Mucosa of descending colon (tissue), 3 donors: Measurements from ENCODE around the gene THAP11. TPM values are rescaled to one million over a fixed set of nuclear protein-coding genes. Genes with fewer than 3 reads are reported as not detected.

Experiments
- ATAC-seq: fragments of 200-7000 bp; cut with Tn5 transposase; one replicate; pipeline ENCODE4 v1.9.1; 2020; ENCODE audit warnings: mild to moderate bottlenecking, moderate library complexity
- DNase-seq, 3 donors: peaks; one replicate each; pipeline ENCODE4 v3.0.0-alpha.2; 2020
- H3K36me3 ChIP-seq: fragments of 200-600 bp; one replicate; pipeline ENCODE4 v1.8.0; 2021; ENCODE audit warnings: low read depth, mild to moderate bottlenecking
- H3K4me1 ChIP-seq: fragments of 200-600 bp; one replicate; pipeline ENCODE4 v1.8.0; 2021; ENCODE audit warnings: low read depth, mild to moderate bottlenecking
- H3K4me3 ChIP-seq: fragments of 200-600 bp; one replicate; pipeline ENCODE4 v1.8.0; 2021; ENCODE audit warnings: mild to moderate bottlenecking
- H3K9me3 ChIP-seq: fragments of 200-600 bp; one replicate; pipeline ENCODE4 v1.8.0; 2021; ENCODE audit warnings: mild to moderate bottlenecking
- CTCF ChIP-seq: fragments of 200-600 bp; IDR thresholded peaks from one replicate; pipeline ENCODE4 v1.8.0; 2022; ENCODE audit warnings: antibody characterized with exemption, mild to moderate bottlenecking
- intact Hi-C, 2 donors: fragments of 100-400 bp; cut with DNase I in 1 of 2; cut with micrococcal nuclease in 1 of 2; formaldehyde crosslinking; loops; one replicate each; pipeline versions ENCODE4 v1.11.0 to v1.11.1; 2022; cut with DNase I, micrococcal nuclease
- total RNA-seq, 3 donors: library from RNA; stranded (reverse); fragmentation: NEBNext Ultra II Directional in 2 of 3; extraction: Animal tissue kit (Norgen Biotek cat#: 25700) in 2 of 3; gene quantifications; one replicate each; pipeline versions ENCODE4 v1.2.1 to v1.2.4, GENCODE V29; 2021 to 2023
- donor health status: DM: no; HTN: no; CAD: no; lungs with moderate emphysema.
- donor health status: DM: no; HTN: no; CAD: no.
- donor health status: DM: no; HTN: yes; CAD: no.

Gene THAP11
- total RNA-seq, 3 donors from 2014 or later = 18.1 to 43.3 (median 20.5) TPM

GRCh38 chr16:67879462-67879861, 37.3 kb downstream of the THAP11 start:
- ATAC-seq (no peak), DNase-seq (no peak)
- Histone ChIP-seq H3K4me1 (peaks cover 4% of the 10 kb centered on the region), H3K9me3 (no peaks in the 10 kb centered on the region), H3K4me3 (no peak overlapping the region), H3K36me3 (peaks cover 30% of the 10 kb centered on the region)
- intact Hi-C loops = no loop called here
- no peak for TF ChIP-seq CTCF

GRCh38 chr16:67879936-67880335, 37.8 kb downstream of the THAP11 start:
- intact Hi-C loops = loop anchor here in 1 of 2 donors (10.0 kb wide), 1 partner anchor 55 kb away; the partner anchor contains the start of genes CTRL and PSMB10
- DNase-seq (no peak), ATAC-seq (no peak)
- Histone ChIP-seq H3K4me1 (no peaks in the 10 kb centered on the region), H3K4me3 (no peak overlapping the region), H3K9me3 (no peaks in the 10 kb centered on the region), H3K36me3 (peaks cover 30% of the 10 kb centered on the region)
- no peak for TF ChIP-seq CTCF

GRCh38 chr16:67880584-67880983, 38.5 kb downstream of the THAP11 start:
- Histone ChIP-seq H3K4me1 (no peaks in the 10 kb centered on the region), H3K9me3 (no peaks in the 10 kb centered on the region), H3K36me3 (peaks cover 30% of the 10 kb centered on the region), H3K4me3 (no peak overlapping the region)
- no peak for ATAC-seq
- DNase-seq = no peak
- intact Hi-C loops = loop anchor here in 1 of 2 donors (10.0 kb wide), 1 partner anchor 54 kb away; the partner anchor contains the start of genes CTRL and PSMB10
- TF ChIP-seq CTCF = no peak

- TF ChIP-seq CTCF = no peak
- Histone ChIP-seq H3K4me3 (no peak overlapping the region), H3K9me3 (no peaks in the 10 kb centered on the region), H3K4me1 (no peaks in the 10 kb centered on the region), H3K36me3 (peaks cover 29% of the 10 kb centered on the region)
- intact Hi-C loops = loop anchor here in 1 of 2 donors (10.0 kb wide), 1 partner anchor 53 kb away; the partner anchor contains the start of genes CTRL and PSMB10
- ATAC-seq (no peak), DNase-seq (no peak)
These were observed 39.6 kb downstream of the THAP11 start for GRCh38 chr16:67881621-67882161.

GRCh38 chr16:67882374-67883145, 40.4 kb downstream of the THAP11 start:
- intact Hi-C loops = loop anchor here in 1 of 2 donors (10.0 kb wide), 1 partner anchor 52 kb away; the partner anchor contains the start of genes CTRL and PSMB10
- Histone ChIP-seq H3K9me3 (no peaks in the 10 kb centered on the region), H3K36me3 (peaks cover 22% of the 10 kb centered on the region), H3K4me3 (no peak overlapping the region), H3K4me1 (no peaks in the 10 kb centered on the region)
- no peak for TF ChIP-seq CTCF
- no peak for ATAC-seq
- DNase-seq = no peak
